Measurements from ENCODE around the gene PILRA.
"Not testable (repeated sequence)": the region's sequence is repeated elsewhere in the genome, so short reads cannot be mapped to it uniquely, and the experiment has no call there.

PILRA gene

DNA sequence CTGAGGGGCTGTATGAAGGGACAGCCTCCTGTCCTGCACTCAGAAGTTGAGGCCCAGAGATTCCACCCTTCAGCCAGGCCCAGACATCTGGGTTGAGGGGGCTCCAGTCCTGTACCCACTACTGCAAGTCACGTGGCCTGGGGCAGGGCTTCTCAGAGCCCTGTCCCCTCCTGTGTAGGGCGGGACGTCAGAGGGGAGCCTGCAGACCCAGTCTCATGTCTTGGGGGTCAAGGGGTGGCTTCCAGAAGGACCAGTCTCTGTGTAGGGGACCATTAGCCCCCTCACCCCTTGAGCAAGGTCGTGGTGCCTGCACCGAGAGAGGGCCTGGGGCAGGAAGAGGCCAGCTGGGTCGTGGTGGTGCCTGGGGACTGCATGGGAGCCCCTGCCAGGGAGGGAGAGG is 593 bp upstream of the PILRA start:
- no peak for DNase-seq (ENCODE audit: low spot score)
- TF ChIP-seq, protein P1, sequence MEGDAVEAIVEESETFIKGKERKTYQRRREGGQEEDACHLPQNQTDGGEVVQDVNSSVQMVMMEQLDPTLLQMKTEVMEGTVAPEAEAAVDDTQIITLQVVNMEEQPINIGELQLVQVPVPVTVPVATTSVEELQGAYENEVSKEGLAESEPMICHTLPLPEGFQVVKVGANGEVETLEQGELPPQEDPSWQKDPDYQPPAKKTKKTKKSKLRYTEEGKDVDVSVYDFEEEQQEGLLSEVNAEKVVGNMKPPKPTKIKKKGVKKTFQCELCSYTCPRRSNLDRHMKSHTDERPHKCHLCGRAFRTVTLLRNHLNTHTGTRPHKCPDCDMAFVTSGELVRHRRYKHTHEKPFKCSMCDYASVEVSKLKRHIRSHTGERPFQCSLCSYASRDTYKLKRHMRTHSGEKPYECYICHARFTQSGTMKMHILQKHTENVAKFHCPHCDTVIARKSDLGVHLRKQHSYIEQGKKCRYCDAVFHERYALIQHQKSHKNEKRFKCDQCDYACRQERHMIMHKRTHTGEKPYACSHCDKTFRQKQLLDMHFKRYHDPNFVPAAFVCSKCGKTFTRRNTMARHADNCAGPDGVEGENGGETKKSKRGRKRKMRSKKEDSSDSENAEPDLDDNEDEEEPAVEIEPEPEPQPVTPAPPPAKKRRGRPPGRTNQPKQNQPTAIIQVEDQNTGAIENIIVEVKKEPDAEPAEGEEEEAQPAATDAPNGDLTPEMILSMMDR (IDR thresholded peaks at IDR 0.05; ENCODE audit: borderline replicate concordance, control extremely low read depth, extremely low read depth, insufficient read depth, missing control alignments) = no peak
- in situ Hi-C loops (cut with MboI; ENCODE audit: low sequenced_read_pairs, unreplicated experiment) = no loop called here

DNA sequence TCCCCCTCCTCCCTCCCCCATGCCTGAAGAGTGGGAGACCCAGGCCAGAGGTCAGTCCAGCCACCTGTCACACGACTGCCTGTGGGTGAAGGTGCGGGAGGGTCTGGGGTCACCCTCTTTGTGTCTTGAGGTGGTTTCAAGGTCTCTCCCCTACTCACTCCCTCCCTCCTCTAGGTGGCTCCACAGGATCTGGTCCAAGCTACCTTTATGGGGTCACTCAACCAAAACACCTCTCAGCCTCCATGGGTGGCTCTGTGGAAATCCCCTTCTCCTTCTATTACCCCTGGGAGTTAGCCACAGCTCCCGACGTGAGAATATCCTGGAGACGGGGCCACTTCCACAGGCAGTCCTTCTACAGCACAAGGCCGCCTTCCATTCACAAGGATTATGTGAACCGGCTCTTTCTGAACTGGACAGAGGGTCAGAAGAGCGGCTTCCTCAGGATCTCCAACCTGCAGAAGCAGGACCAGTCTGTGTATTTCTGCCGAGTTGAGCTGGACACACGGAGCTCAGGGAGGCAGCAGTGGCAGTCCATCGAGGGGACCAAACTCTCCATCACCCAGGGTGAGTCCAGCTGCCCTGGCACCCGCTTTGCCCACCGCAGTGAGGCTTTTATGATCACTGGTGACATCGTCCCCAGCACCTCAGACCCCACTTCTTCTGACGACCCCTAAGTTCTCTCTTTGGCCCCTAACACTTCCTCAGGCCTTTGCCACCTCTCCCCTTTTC is 747 bp downstream of the PILRA start:
- in situ Hi-C loops (cut with MboI; ENCODE audit: low sequenced_read_pairs, unreplicated experiment); DNase-seq (ENCODE audit: low spot score): not testable (repeated sequence)
- TF ChIP-seq, protein P1 (IDR thresholded peaks at IDR 0.05; ENCODE audit: borderline replicate concordance, control extremely low read depth, extremely low read depth, insufficient read depth, missing control alignments) = peak; percentile 18

DNA sequence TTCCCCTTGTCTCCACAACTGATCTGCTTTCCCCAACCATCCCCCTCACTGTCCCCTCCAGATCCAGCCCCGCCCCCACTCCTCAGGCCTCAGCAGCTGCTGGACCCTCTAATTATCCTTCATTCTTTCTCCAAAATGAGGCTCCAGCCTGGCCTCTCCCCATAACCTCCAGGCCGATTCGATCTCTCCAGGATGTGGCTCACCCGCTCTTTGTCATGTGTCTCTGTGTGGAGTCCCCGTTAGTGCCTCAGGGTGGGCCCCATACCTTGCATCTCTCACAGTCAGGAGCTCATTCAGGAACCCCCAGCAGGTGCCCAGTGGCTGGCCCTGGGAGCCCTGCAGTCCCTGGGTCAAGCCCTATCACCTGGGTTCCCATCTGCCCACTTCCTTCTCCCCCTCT is 1.3 kb downstream of the PILRA start:
- TF ChIP-seq, protein P1 (IDR thresholded peaks at IDR 0.05; ENCODE audit: borderline replicate concordance, control extremely low read depth, extremely low read depth, insufficient read depth, missing control alignments) = no peak
- DNase-seq (ENCODE audit: low spot score) = no peak
- in situ Hi-C loops (cut with MboI; ENCODE audit: low sequenced_read_pairs, unreplicated experiment) = no loop called here

DNA sequence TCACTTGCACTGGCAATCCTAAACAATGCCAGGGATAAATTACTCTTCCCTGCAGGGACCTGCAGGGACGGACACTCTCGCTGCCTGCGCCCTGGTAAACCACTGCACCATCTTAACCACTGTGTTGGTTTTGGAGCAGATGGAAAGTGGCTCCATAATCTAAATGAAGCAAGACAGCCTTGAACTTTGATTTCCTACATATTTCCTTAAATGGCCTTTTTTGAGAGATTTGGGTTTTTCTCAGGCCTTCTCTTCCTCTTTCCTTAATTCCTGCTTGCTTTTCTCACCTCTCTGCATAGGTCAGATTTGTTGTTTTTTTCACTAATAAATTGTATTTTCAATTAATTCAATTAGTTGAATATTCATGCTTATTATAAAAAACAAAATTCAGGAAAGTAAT is 2.8 kb downstream of the PILRA start:
- in situ Hi-C loops (cut with MboI; ENCODE audit: low sequenced_read_pairs, unreplicated experiment) = no loop called here
- TF ChIP-seq, protein P1 (IDR thresholded peaks at IDR 0.05; ENCODE audit: borderline replicate concordance, control extremely low read depth, extremely low read depth, insufficient read depth, missing control alignments) = no peak
- no peak for DNase-seq (ENCODE audit: low spot score)

DNA sequence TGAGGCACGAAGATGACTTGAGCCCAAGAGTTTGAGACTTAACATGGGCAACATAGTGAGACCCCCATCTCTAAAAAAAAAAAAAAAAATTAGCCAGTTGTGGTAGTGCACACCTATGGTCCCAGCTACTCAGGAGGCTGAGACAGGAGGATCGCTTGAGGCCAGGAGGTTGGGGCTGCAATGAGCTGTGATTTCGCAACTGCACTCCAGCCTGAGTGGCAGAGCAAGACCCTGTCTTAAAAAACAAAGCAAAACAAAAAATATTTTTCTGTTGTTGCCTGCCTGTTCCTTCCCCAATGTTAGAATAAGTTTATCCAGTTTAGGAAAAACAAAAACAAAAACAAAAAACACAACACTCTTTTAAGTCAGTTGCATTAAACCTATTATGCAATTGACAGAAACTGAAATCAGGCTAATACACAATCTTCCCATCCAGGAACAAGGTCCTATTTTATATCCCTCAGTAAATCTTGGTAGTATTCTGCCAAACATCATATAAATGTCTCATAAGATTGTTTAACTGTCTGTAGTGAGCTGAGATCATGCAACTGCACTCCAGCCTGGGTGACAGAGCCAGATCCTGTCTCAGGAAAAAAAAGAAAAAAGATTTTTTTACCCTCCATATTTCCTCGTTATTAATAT is 4.9 kb downstream of the PILRA start:
- in situ Hi-C loops (cut with MboI; ENCODE audit: low sequenced_read_pairs, unreplicated experiment) = no loop called here

DNA sequence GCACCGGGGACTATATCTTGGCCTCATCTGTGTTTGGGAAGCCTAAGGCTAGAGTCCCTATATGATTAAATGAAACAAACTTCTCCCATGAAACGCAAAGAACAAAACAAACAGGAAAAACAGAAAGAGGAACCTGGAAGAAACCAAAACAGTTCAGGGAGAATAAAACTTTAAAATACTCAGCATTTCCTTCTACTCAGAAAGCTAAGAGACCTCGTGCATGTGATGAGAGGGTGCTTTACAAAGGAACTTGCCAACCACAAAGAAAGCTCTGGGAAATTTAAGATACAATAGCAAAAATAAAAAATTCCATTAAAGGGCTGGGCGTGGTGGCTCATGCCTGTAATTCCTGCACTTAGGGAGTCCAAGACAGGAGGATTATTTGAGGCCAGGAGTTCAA is 6.9 kb downstream of the PILRA start:
- DNase-seq (ENCODE audit: low spot score) = no peak
- TF ChIP-seq, protein P1 (IDR thresholded peaks at IDR 0.05; ENCODE audit: borderline replicate concordance, control extremely low read depth, extremely low read depth, insufficient read depth, missing control alignments) = no peak
- in situ Hi-C loops (cut with MboI; ENCODE audit: low sequenced_read_pairs, unreplicated experiment) = no loop called here

More for the DNA sequence above, 4.9 kb downstream of the PILRA start:
- TF ChIP-seq, protein P1 (IDR thresholded peaks at IDR 0.05; ENCODE audit: borderline replicate concordance, control extremely low read depth, extremely low read depth, insufficient read depth, missing control alignments) = no peak
- DNase-seq (ENCODE audit: low spot score) = no peak

DNA sequence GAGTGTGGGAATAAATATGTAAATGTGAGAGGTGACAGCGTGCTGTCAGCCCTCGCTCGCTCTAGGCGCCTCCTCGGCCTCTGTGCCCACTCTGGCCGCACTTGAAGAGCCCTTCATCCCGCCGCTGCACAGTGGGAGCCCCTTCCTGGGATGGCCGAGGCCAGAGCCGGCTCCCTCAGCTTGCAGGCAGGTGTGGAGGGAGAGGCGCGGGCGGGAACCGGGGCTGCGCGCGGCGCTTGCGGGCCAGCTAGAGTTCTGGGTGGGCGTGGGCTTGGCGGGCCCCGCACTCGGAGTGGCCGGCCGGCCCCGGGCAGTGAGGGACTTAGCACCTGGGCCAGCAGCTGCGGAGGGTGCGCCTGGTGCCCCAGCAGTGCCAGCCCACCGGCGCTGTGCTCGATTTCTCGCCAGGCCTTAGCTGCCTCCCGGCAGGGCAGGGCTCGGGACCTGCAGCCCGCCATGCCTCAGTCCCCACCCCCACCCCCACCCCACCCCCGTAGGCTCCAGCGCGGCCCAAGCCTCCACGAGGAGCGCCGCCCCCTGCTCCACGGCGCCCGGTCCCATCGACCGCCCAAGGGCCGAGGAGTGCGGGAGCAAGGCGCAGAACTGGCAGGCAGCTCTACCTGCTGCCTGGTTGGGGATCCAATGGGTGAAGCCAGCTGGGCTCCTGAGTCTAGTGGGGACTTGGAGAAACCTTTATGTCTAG is 8.4 kb downstream of the PILRA start:
- DNase-seq (ENCODE audit: low spot score); in situ Hi-C loops (cut with MboI; ENCODE audit: low sequenced_read_pairs, unreplicated experiment): not testable (repeated sequence)

DNA sequence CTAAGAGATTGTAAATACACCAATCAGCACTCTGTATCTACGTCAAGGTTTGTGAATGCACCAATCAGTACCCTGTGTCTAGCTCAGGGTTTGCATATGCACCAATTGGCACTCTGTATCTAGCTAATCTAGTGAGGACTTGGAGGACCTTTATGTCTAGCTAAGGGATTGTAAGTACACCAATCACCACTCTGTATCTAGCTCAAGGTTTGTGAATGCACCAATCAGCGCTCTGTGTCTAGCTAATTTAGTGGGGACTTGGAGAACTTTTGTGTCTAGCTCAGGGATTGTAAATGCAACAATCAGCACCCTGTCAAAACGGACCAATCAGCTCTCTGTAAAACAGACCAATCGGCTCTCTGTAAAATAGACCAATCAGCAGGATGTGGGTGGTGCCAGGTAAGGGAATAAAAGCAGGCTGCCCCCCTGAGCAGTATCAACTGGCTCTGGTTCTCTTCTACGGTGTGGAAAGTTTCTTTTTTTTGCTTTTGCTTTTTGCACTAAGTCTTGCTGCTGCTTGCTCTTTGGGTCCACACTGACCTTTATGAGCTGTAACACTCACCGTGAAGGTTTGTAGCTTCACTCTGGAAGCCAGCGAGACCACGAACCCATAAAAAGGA is 9.1 kb downstream of the PILRA start:
- DNase-seq (ENCODE audit: low spot score) = not testable (repeated sequence)

More for the DNA sequence above, 9.1 kb downstream of the PILRA start:
- in situ Hi-C loops (cut with MboI; ENCODE audit: low sequenced_read_pairs, unreplicated experiment) = not testable (repeated sequence)
